GM23338 (cell line): ENCODE results near the gene RALGPS1. TPM values are rescaled to one million over a fixed set of nuclear protein-coding genes. Genes with fewer than 3 reads are reported as not detected.

Experiments used
- ATAC-seq: fragments of 200-7000 bp; cut with Tn5 transposase; 3 replicates; pipeline ENCODE4 v1.9.1; 2020
- DNase-seq: peaks from one replicate; pipeline ENCODE4 v3.0.0-alpha.2; 2015; ENCODE audit warnings: low spot score
- H2AFZ ChIP-seq: fragments of 200-600 bp; sonication (generic); 2 replicates; pipeline ENCODE4 v1.8.0; 2016; ENCODE audit warnings: antibody characterized with exemption, mild to moderate bottlenecking, moderate library complexity
- H3F3A ChIP-seq: fragments of 200-600 bp; sonication (generic); replicated peaks from 2 replicates; pipeline ENCODE4 v1.8.0; 2017; ENCODE audit warnings: antibody characterized with exemption, mixed run types, low read depth
- H3K27ac ChIP-seq: fragments of 200-600 bp; sonication (generic); 2 replicates; pipeline ENCODE4 v1.6.1; 2016; ENCODE audit warnings: low read depth
- H3K27me3 ChIP-seq: fragments of 200-600 bp; sonication (generic); 2 replicates; pipeline ENCODE4 v1.8.0; 2016; ENCODE audit warnings: mild to moderate bottlenecking, mixed run types, moderate library complexity; ENCODE audit not compliant: insufficient read depth
- H3K36me3 ChIP-seq: fragments of 200-600 bp; sonication (generic); 2 replicates; pipeline ENCODE4 v1.8.0; 2016; ENCODE audit warnings: mild to moderate bottlenecking; ENCODE audit not compliant: insufficient read depth
- H3K4me1 ChIP-seq: fragments of 200-600 bp; sonication (generic); 2 replicates; pipeline ENCODE4 v1.8.0; 2016; ENCODE audit warnings: mild to moderate bottlenecking, moderate library complexity; ENCODE audit not compliant: insufficient read depth
- H3K4me2 ChIP-seq: fragments of 200-600 bp; sonication (generic); 2 replicates; pipeline ENCODE4 v1.7.1; 2017; ENCODE audit warnings: mixed run types
- H3K4me3 ChIP-seq: fragments of 200-600 bp; sonication (generic); 2 replicates; pipeline ENCODE4 v1.6.1; 2016; ENCODE audit warnings: mixed run types
- H3K79me2 ChIP-seq: fragments of 200-600 bp; sonication (generic); replicated peaks from 2 replicates; pipeline ENCODE4 v1.8.0; 2017; ENCODE audit warnings: mild to moderate bottlenecking; ENCODE audit not compliant: insufficient read depth
- H3K9me2 ChIP-seq: fragments of 200-600 bp; sonication (generic); 2 replicates; pipeline ENCODE4 v1.8.0; 2017; ENCODE audit not compliant: insufficient read depth
- H4K20me1 ChIP-seq: fragments of 200-600 bp; sonication (generic); replicated peaks from 2 replicates; pipeline ENCODE4 v1.8.0; 2017; ENCODE audit warnings: mild to moderate bottlenecking; ENCODE audit not compliant: insufficient read depth
- H3K27ac Mint-ChIP-seq: 2 replicates; pipeline ENCODE4 v1.8.0; 2020; ENCODE audit warnings: inconsistent platforms, mild to moderate bottlenecking, moderate library complexity, mixed read lengths
- H3K27me3 Mint-ChIP-seq: 3 replicates; pipeline ENCODE4 v1.8.0; 2022; ENCODE audit warnings: low read depth, mild to moderate bottlenecking, moderate library complexity, mixed read lengths, inconsistent platforms; ENCODE audit not compliant: insufficient read depth, poor library complexity
- H3K36me3 Mint-ChIP-seq: 3 replicates; pipeline ENCODE4 v1.8.0; 2021; ENCODE audit warnings: low read depth, mild to moderate bottlenecking, inconsistent platforms, moderate library complexity, mixed read lengths
- H3K4me1 Mint-ChIP-seq: 3 replicates; pipeline ENCODE4 v1.8.0; 2020; ENCODE audit warnings: mild to moderate bottlenecking, inconsistent platforms, mixed read lengths
- H3K4me3 Mint-ChIP-seq: 3 replicates; pipeline ENCODE4 v1.8.0; 2021; ENCODE audit warnings: moderate library complexity, mild to moderate bottlenecking, inconsistent platforms, mixed read lengths
- H3K9me3 Mint-ChIP-seq: 3 replicates; pipeline ENCODE4 v1.8.0; 2020; ENCODE audit warnings: moderate library complexity, mild to moderate bottlenecking, inconsistent platforms, mixed read lengths
- CREB1 ChIP-seq: fragments of 250-450 bp; sonication (Bioruptor Pico); IDR thresholded peaks from 2 replicates; pipeline ENCODE4 v1.5.0; 2020; ENCODE audit warnings: low read depth, mild to moderate bottlenecking, moderate library complexity
- EZH2 ChIP-seq: fragments of 200-600 bp; sonication (generic); IDR thresholded peaks from one replicate; pipeline ENCODE4 v1.8.0; 2017; ENCODE audit warnings: antibody characterized with exemption, mild to moderate bottlenecking, low read depth; ENCODE audit not compliant: unreplicated experiment
- EZH2phosphoT487 ChIP-seq: fragments of 200-600 bp; sonication (generic); IDR thresholded peaks from one replicate; pipeline ENCODE4 v1.8.1; 2018; ENCODE audit warnings: antibody characterized with exemption; ENCODE audit not compliant: unreplicated experiment
- JUNB ChIP-seq: IDR thresholded peaks from one replicate; pipeline ENCODE4 v1.6.1; 2016; ENCODE audit warnings: antibody characterized with exemption; ENCODE audit not compliant: unreplicated experiment
- NANOG ChIP-seq: IDR thresholded peaks from 2 replicates; pipeline ENCODE4 v1.6.1; 2016; ENCODE audit warnings: antibody characterized with exemption, borderline replicate concordance
- POLR2AphosphoS5 ChIP-seq: IDR thresholded peaks from 2 replicates; pipeline ENCODE4 v1.6.1; 2016; ENCODE audit warnings: antibody characterized with exemption, low read depth
- STAT1 ChIP-seq: IDR thresholded peaks from one replicate; pipeline ENCODE4 v1.6.1; 2016; ENCODE audit warnings: antibody characterized with exemption; ENCODE audit not compliant: unreplicated experiment
- ZNF114 ChIP-seq: fragments of 250-450 bp; sonication (Bioruptor Pico); IDR thresholded peaks from 2 replicates; pipeline ENCODE4 v1.5.0; 2020; ENCODE audit warnings: mild to moderate bottlenecking, moderate library complexity
- ZNF331 ChIP-seq: fragments of 250-450 bp; sonication (Bioruptor Pico); IDR thresholded peaks from 2 replicates; pipeline ENCODE4 v1.5.0; 2020; ENCODE audit warnings: low read depth, mild to moderate bottlenecking, moderate library complexity
- polyA plus RNA-seq: library from polyadenylated mRNA; unstranded; fragments of >200 nt; fragmentation: Nextera tagmentation; extraction: Ambion mirVana; gene quantifications from 2 replicates; pipeline ENCODE4 v1.2.1, GENCODE V29; 2016
- total RNA-seq: library from RNA; depleted of rRNA; stranded (reverse); fragments of >200 nt; shearing (Covaris generic); gene quantifications from 2 replicates; pipeline ENCODE4 v1.2.3, GENCODE V29; 2014
- TF ChIP-seq, protein P1 (sequence below): IDR thresholded peaks from one replicate; pipeline ENCODE4 v1.6.1; 2018; ENCODE audit warnings: antibody characterized with exemption; ENCODE audit not compliant: unreplicated experiment
- TF ChIP-seq, protein P2 (sequence below): IDR thresholded peaks from 2 replicates; pipeline ENCODE4 v1.6.1; 2016; ENCODE audit warnings: antibody characterized with exemption
- TF ChIP-seq, protein P3 (sequence below), 2 experiments: fragments of 200-600 bp in 1 of 2; sonication (generic) in 1 of 2; conservative IDR thresholded peaks; 2 replicates each; pipeline versions ENCODE4 v1.5.1 to v1.6.1; 2016 to 2017; ENCODE audit warnings: antibody characterized with exemption in 2 of 2, low read depth in 2 of 2, mild to moderate bottlenecking in 2 of 2, moderate library complexity in 1 of 2

The RALGPS1 gene
- total and polyA plus RNA-seq, 2 experiments from 2014 or later = 18.2 to 57.1 TPM

DNA sequence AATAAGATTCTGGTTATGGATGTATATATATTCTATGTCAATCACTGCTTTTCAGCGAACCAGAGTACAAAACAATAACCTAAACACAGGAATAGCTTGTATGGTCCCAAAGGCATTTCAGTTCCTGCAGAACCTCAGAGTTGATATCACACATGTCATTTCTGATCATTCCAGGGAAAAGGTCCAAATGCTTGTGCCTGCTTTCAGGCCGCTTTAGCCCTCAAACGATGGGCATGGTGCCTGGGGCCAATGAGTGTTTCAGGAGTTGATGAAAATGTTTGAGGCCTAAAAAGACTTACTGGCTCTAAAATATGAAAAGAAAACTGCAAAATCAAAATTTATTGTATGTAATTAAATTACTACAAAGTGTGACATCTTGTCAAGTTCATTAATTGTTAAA is 185.1 kb downstream of the RALGPS1 start (continued):
- TF ChIP-seq, protein P1, sequence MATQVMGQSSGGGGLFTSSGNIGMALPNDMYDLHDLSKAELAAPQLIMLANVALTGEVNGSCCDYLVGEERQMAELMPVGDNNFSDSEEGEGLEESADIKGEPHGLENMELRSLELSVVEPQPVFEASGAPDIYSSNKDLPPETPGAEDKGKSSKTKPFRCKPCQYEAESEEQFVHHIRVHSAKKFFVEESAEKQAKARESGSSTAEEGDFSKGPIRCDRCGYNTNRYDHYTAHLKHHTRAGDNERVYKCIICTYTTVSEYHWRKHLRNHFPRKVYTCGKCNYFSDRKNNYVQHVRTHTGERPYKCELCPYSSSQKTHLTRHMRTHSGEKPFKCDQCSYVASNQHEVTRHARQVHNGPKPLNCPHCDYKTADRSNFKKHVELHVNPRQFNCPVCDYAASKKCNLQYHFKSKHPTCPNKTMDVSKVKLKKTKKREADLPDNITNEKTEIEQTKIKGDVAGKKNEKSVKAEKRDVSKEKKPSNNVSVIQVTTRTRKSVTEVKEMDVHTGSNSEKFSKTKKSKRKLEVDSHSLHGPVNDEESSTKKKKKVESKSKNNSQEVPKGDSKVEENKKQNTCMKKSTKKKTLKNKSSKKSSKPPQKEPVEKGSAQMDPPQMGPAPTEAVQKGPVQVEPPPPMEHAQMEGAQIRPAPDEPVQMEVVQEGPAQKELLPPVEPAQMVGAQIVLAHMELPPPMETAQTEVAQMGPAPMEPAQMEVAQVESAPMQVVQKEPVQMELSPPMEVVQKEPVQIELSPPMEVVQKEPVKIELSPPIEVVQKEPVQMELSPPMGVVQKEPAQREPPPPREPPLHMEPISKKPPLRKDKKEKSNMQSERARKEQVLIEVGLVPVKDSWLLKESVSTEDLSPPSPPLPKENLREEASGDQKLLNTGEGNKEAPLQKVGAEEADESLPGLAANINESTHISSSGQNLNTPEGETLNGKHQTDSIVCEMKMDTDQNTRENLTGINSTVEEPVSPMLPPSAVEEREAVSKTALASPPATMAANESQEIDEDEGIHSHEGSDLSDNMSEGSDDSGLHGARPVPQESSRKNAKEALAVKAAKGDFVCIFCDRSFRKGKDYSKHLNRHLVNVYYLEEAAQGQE = no peak
- TF ChIP-seq POLR2AphosphoS5 = no peak
- TF ChIP-seq, protein P2, sequence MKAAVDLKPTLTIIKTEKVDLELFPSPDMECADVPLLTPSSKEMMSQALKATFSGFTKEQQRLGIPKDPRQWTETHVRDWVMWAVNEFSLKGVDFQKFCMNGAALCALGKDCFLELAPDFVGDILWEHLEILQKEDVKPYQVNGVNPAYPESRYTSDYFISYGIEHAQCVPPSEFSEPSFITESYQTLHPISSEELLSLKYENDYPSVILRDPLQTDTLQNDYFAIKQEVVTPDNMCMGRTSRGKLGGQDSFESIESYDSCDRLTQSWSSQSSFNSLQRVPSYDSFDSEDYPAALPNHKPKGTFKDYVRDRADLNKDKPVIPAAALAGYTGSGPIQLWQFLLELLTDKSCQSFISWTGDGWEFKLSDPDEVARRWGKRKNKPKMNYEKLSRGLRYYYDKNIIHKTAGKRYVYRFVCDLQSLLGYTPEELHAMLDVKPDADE = no peak
- TF ChIP-seq ZNF331 (CRISPR knock-in tag) = no peak

DNA sequence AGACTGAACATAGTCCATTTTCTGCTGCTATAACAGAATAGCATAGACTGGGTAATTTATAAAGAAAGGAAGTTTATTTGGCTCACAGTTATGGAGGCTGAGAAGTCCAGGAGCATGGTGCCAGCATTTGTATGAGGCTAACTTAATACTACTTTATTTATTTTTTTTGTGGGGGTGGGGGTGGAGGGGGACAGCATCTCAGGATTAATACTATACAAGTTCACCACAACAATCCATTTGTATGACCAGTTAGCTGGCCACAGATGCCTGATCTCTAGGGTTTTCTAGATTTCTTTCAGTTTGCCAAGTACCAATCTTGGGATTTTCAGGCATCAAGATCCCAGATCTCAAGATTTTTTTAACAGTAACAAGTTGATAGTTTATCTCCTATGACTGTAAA is 187.6 kb downstream of the RALGPS1 start:
- peaks cover 3% of the 10 kb centered on the region; the same call in 2 of the 3 replicates for H3K36me3 Mint-ChIP-seq
- TF ChIP-seq EZH2phosphoT487 = no peak
- no peak for TF ChIP-seq STAT1
- no peak for TF ChIP-seq JUNB
- no peak for TF ChIP-seq POLR2AphosphoS5
- TF ChIP-seq, protein P2 = no peak
- TF ChIP-seq, protein P3, sequence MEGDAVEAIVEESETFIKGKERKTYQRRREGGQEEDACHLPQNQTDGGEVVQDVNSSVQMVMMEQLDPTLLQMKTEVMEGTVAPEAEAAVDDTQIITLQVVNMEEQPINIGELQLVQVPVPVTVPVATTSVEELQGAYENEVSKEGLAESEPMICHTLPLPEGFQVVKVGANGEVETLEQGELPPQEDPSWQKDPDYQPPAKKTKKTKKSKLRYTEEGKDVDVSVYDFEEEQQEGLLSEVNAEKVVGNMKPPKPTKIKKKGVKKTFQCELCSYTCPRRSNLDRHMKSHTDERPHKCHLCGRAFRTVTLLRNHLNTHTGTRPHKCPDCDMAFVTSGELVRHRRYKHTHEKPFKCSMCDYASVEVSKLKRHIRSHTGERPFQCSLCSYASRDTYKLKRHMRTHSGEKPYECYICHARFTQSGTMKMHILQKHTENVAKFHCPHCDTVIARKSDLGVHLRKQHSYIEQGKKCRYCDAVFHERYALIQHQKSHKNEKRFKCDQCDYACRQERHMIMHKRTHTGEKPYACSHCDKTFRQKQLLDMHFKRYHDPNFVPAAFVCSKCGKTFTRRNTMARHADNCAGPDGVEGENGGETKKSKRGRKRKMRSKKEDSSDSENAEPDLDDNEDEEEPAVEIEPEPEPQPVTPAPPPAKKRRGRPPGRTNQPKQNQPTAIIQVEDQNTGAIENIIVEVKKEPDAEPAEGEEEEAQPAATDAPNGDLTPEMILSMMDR (conservative IDR thresholded peaks at IDR 0.05; ENCODE audit: low read depth in 2 of 2) = no peak
- no peak for TF ChIP-seq CREB1
- TF ChIP-seq NANOG = no peak
- TF ChIP-seq EZH2 = no peak
- TF ChIP-seq, protein P1 = no peak
- no peak for TF ChIP-seq ZNF114 (CRISPR knock-in tag)
- no peak for TF ChIP-seq ZNF331 (CRISPR knock-in tag)

More for the DNA sequence above, 187.6 kb downstream of the RALGPS1 start:
- Histone ChIP-seq H3K36me3 (no peaks in the 10 kb centered on the region), H2AFZ (no peak overlapping the region), H4K20me1 (peaks cover 3% of the 10 kb centered on the region; the same call in 1 of the 2 replicates), H3F3A (no peaks in the 10 kb centered on the region), H3K4me2 (no peak overlapping the region), H3K27me3 (no peaks in the 10 kb centered on the region), H3K79me2 (no peaks in the 10 kb centered on the region), H3K4me1 (no peaks in the 10 kb centered on the region), H3K9me2 (no peaks in the 10 kb centered on the region), H3K27ac (no peak overlapping the region), H3K4me3 (no peak overlapping the region)
- peaks cover 2% of the 10 kb centered on the region for H3K27me3 Mint-ChIP-seq
- no peak for DNase-seq
- no peak overlapping the region for H3K27ac Mint-ChIP-seq
- peaks cover 6% of the 10 kb centered on the region; the same call in 2 of the 3 replicates for H3K4me1 Mint-ChIP-seq
- ATAC-seq = no peak
- no peaks in the 10 kb centered on the region for H3K9me3 Mint-ChIP-seq
- no peak overlapping the region for H3K4me3 Mint-ChIP-seq
